Neutrophil (primary cell): ENCODE data around the gene GRAMD4.

Experiments
- H3K27ac ChIP-seq: fragments of 200-600 bp; sonication (generic); 2 replicates; pipeline ENCODE4 v1.5.1; 2016; ENCODE audit warnings: mild to moderate bottlenecking, moderate library complexity
- H3K27me3 ChIP-seq: fragments of 200-600 bp; sonication (generic); 2 replicates; pipeline ENCODE4 v1.6.0; 2016; ENCODE audit warnings: mild to moderate bottlenecking
- H3K36me3 ChIP-seq: fragments of 200-600 bp; sonication (generic); 2 replicates; pipeline ENCODE4 v1.5.1; 2017
- H3K4me1 ChIP-seq, 2 experiments: fragments of 200-600 bp in 1 of 2; sonication (generic) in 1 of 2; 1 replicate in 1 of 2; 2 replicates in 1 of 2; pipeline versions ENCODE4 v1.5.1 to v1.6.1; 2013 to 2016; ENCODE audit warnings: low read depth in 1 of 2, low read length in 1 of 2, mild to moderate bottlenecking in 1 of 2, moderate library complexity in 1 of 2; ENCODE audit not compliant: control insufficient read depth in 1 of 2, insufficient read depth in 1 of 2
- H3K4me3 ChIP-seq, 2 experiments: fragments of 200-600 bp in 1 of 2; sonication (generic) in 1 of 2; 1 replicate in 1 of 2; 2 replicates in 1 of 2; pipeline ENCODE4 v1.5.1; 2013 to 2016; ENCODE audit warnings: low read depth in 1 of 2, low read length in 1 of 2, mild to moderate bottlenecking in 1 of 2, moderate library complexity in 1 of 2
- H3K9me3 ChIP-seq: fragments of 200-600 bp; sonication (generic); 2 replicates; pipeline ENCODE4 v1.5.1; 2016
- TF ChIP-seq, protein P1 (sequence below): fragments of 200-600 bp; sonication (generic); IDR thresholded peaks from 2 replicates; pipeline ENCODE4 v1.5.1; 2016; ENCODE audit warnings: antibody characterized with exemption

GRAMD4 gene

DNA sequence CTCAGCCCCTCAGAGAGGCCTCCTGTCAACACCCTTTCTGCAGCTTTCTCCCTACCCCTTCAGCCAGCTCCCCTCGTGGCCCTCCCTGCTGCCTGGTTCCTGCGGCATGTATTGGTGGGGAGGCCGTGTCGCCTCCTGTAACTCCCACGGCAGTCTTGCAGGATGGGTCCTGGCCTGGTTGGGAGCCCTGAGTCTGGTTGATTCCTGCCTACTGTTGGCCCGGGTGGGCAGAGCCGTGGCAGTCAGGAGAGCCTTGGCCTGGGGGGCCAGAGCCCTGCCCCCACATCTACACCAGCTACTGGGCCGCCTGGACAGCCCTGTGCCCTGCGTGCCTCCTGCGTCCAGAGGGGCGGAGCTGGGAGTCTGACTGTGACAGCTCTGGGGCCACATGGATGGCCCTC lies 30.3 kb upstream of the GRAMD4 start:
- TF ChIP-seq, protein P1, sequence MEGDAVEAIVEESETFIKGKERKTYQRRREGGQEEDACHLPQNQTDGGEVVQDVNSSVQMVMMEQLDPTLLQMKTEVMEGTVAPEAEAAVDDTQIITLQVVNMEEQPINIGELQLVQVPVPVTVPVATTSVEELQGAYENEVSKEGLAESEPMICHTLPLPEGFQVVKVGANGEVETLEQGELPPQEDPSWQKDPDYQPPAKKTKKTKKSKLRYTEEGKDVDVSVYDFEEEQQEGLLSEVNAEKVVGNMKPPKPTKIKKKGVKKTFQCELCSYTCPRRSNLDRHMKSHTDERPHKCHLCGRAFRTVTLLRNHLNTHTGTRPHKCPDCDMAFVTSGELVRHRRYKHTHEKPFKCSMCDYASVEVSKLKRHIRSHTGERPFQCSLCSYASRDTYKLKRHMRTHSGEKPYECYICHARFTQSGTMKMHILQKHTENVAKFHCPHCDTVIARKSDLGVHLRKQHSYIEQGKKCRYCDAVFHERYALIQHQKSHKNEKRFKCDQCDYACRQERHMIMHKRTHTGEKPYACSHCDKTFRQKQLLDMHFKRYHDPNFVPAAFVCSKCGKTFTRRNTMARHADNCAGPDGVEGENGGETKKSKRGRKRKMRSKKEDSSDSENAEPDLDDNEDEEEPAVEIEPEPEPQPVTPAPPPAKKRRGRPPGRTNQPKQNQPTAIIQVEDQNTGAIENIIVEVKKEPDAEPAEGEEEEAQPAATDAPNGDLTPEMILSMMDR = no peak
- Histone ChIP-seq H3K9me3 (no peaks in the 10 kb centered on the region), H3K36me3 (no peaks in the 10 kb centered on the region), H3K4me1 (peaks cover 34 to 43% of the 10 kb centered on the region in 2 experiments), H3K4me3 (no peak overlapping the region), H3K27ac (no peak overlapping the region), H3K27me3 (no peaks in the 10 kb centered on the region)

DNA sequence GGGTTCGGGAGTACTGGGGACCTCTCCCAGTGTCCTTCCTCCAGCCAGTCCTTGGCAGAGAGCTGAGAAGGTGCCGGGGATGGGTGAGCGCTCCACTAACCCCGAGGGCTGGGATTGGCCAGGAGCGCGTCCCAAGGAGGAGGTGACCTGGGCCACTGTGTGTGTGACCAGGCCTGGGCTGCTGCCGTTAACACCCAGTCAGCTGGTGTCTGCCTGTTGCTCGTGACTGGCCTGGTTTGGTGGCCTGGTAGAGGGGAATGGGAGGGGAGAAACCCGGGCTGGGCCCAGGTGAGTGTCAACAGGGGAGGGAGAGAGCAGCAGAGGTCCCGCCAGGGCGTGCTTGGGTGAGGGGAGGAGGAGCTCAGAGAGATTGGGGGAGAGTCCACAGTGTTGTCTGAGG lies 29.9 kb upstream of the GRAMD4 start:
- H3K27ac ChIP-seq = no peak overlapping the region
- TF ChIP-seq, protein P1 = no peak
- H3K9me3 ChIP-seq = no peaks in the 10 kb centered on the region
- peaks cover 34 to 43% of the 10 kb centered on the region in 2 experiments for H3K4me1 ChIP-seq
- no peaks in the 10 kb centered on the region for H3K27me3 ChIP-seq
- no peak overlapping the region for H3K4me3 ChIP-seq
- H3K36me3 ChIP-seq = no peaks in the 10 kb centered on the region

DNA sequence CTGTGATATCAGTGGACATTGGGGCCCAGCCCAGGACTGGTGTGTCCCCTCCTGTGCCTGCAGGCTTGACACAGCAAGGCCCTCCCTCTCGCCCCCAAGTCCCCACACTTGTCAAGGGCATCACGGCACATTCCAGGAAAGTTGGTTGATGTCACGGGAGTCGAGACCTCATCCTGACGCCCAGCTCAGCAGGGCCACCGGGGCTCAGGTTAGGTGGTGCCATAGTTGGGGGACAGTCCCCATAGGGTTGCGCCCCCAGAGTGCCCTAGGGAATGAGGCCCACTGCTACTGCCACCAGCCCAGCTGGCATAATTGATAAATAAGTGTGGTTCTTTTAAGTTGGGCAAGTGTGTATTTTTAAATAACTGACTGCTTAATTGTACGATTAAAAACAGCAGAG lies 28.3 kb upstream of the GRAMD4 start:
- Histone ChIP-seq H3K9me3 (no peaks in the 10 kb centered on the region), H3K27ac (peak overlapping the region; percentile 95), H3K4me3 (peak overlapping the region in 1 of 2 experiments; percentile 58), H3K27me3 (no peaks in the 10 kb centered on the region), H3K4me1 (peaks cover 32 to 42% of the 10 kb centered on the region in 2 experiments), H3K36me3 (no peaks in the 10 kb centered on the region)
- TF ChIP-seq, protein P1 = no peak

DNA sequence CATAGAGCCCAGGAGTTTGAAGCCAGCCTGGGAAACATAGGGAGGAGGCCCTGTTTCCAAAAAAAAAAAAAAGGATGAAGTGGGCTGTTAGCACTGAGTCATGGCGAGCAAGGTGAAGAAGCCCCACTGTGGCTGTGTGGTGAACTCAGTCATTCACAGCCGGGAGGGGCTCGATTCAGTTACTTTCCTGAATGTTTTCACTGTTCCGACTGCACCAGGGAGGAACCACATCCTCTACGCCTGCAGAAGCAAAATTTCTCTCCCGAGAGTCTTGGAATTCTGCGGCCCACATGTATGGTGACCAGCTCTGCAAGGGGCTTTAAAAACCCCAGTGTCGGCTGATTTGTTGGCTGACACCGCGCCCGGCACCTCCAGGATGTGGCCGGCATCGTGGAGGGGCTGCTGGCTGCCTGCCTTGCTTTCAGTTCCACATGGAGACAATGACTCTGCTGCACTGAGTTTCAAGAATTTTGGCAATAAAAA lies 27.8 kb upstream of the GRAMD4 start:
- TF ChIP-seq, protein P1 = no peak
- H3K4me3 ChIP-seq = peak overlapping the region; percentile 58 to 66
- peak overlapping the region; percentile 95 for H3K27ac ChIP-seq
- H3K4me1 ChIP-seq = peaks cover 27 to 37% of the 10 kb centered on the region in 2 experiments
- H3K27me3 ChIP-seq = no peaks in the 10 kb centered on the region
- H3K9me3 ChIP-seq = no peaks in the 10 kb centered on the region
- H3K36me3 ChIP-seq = no peaks in the 10 kb centered on the region

DNA sequence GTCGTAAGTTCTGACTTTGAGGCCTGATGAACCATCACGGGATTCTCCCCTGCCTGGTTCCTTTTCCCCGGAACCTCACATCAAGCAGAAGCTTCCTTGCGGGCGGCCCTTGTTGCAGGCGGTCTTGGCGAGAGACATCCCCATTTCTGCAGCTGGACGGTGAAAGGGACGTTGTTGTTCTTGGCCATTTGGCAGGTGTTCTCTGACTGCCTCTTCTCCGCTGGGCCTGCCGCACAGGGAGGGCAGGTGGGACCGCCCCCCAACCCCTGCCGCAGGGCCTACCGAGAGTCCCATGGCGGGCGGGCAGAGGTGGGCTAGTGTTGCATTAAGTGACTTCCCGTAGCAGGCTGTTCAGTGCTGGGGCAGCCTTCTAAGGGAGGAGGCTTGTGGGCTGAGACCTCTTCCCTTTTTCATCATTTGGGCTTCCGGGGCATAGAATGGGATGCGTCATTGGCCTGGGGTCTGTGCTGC lies 26.9 kb upstream of the GRAMD4 start:
- H3K27ac ChIP-seq = peak overlapping the region; percentile 95
- H3K9me3 ChIP-seq = no peaks in the 10 kb centered on the region
- TF ChIP-seq, protein P1 = no peak
- H3K4me1 ChIP-seq = peaks cover 20 to 29% of the 10 kb centered on the region in 2 experiments
- no peaks in the 10 kb centered on the region for H3K36me3 ChIP-seq
- no peaks in the 10 kb centered on the region for H3K27me3 ChIP-seq
- peak overlapping the region; percentile 58 to 66 for H3K4me3 ChIP-seq
